Smooth muscle cell (in vitro differentiated cells): ENCODE results near the gene FCRL4. TPM values are rescaled to one million over a fixed set of nuclear protein-coding genes. Genes with fewer than 3 reads are reported as not detected.

Source experiments
- DNase-seq: peaks from one replicate; lab custom pipeline; 2025; ENCODE audit not compliant: unreplicated experiment; lab: John Stamatoyannopoulos, UW
- H2AFZ ChIP-seq: fragments of 200-600 bp; sonication (generic); 2 replicates; pipeline ENCODE4 v1.6.0; 2016; ENCODE audit warnings: antibody characterized with exemption, low read depth, mild to moderate bottlenecking
- H3F3A ChIP-seq: fragments of 200-600 bp; sonication (generic); 2 replicates; pipeline ENCODE4 v1.6.0; 2017; ENCODE audit warnings: antibody characterized with exemption, low read depth
- H3K27ac ChIP-seq: fragments of 200-600 bp; sonication (generic); 2 replicates; pipeline ENCODE4 v1.5.1; 2016; ENCODE audit warnings: low read depth, mild to moderate bottlenecking
- H3K27me3 ChIP-seq: fragments of 200-600 bp; sonication (generic); 2 replicates; pipeline ENCODE4 v1.6.1; 2016; ENCODE audit warnings: low read depth, mild to moderate bottlenecking
- H3K36me3 ChIP-seq: fragments of 200-600 bp; sonication (generic); 2 replicates; pipeline ENCODE4 v1.5.1; 2016; ENCODE audit warnings: low read depth
- H3K4me1 ChIP-seq: fragments of 200-600 bp; sonication (generic); 2 replicates; pipeline ENCODE4 v1.5.1; 2016; ENCODE audit warnings: low read depth
- H3K4me2 ChIP-seq: fragments of 200-600 bp; sonication (generic); 2 replicates; pipeline ENCODE4 v1.6.0; 2016; ENCODE audit warnings: mild to moderate bottlenecking
- H3K4me3 ChIP-seq: fragments of 200-600 bp; sonication (generic); 2 replicates; pipeline ENCODE4 v1.5.1; 2016; ENCODE audit warnings: mild to moderate bottlenecking
- H3K79me2 ChIP-seq: fragments of 200-600 bp; sonication (generic); 2 replicates; pipeline ENCODE4 v1.6.0; 2016; ENCODE audit warnings: low read depth, mild to moderate bottlenecking
- H3K9ac ChIP-seq: fragments of 200-600 bp; sonication (generic); 2 replicates; pipeline ENCODE4 v1.6.0; 2016; ENCODE audit warnings: low read depth
- H3K9me3 ChIP-seq: fragments of 200-600 bp; sonication (generic); replicated peaks from 2 replicates; pipeline ENCODE4 v1.5.1; 2016; ENCODE audit warnings: low read depth
- H4K20me1 ChIP-seq: fragments of 200-600 bp; sonication (generic); 2 replicates; pipeline ENCODE4 v1.6.0; 2016; ENCODE audit warnings: low read depth
- CTCF ChIP-seq: fragments of 200-600 bp; sonication (generic); IDR thresholded peaks from 2 replicates; pipeline ENCODE4 v1.5.1; 2017; ENCODE audit warnings: borderline replicate concordance, mild to moderate bottlenecking, antibody characterized with exemption; ENCODE audit not compliant: insufficient read depth, poor library complexity, severe bottlenecking
- WGBS: methylation state at CpG from one replicate; pipeline ENCODE4 v1.1.7; 2016; ENCODE audit warnings: low lambda C conversion rate; 5-methylcytosine and 5-hydroxymethylcytosine counted together
- polyA plus RNA-seq: library from polyadenylated mRNA; unstranded; fragments of >200 nt; fragmentation: Nextera tagmentation; extraction: Ambion mirVana; gene quantifications from 2 replicates; pipeline ENCODE4 v1.2.1, GENCODE V29; 2016
- total RNA-seq: library from RNA; depleted of rRNA; stranded (reverse); fragments of >200 nt; gene quantifications from 2 replicates; pipeline ENCODE4 v1.2.3, GENCODE V29; 2014

Gene FCRL4
- total and polyA plus RNA-seq, 2 experiments from 2014 or later, result not detected

GRCh38 chr1:157532569-157532968 lies 65.3 kb downstream of the FCRL4 start:
- no peaks in the 10 kb centered on the region for H3F3A ChIP-seq
- no peaks in the 10 kb centered on the region for H3K27me3 ChIP-seq
- H3K36me3 ChIP-seq, result no peaks in the 10 kb centered on the region
- no peak overlapping the region for H3K27ac ChIP-seq
- H3K4me1 ChIP-seq, result no peaks in the 10 kb centered on the region
- DNase-seq, result no peak
- H3K4me2 ChIP-seq, result no peak overlapping the region
- TF ChIP-seq CTCF, result no peak
- H2AFZ ChIP-seq, result no peak overlapping the region
- WGBS, result 86% methylated on average over 3 of the region's 3 CpGs
- H3K9ac ChIP-seq, result no peak overlapping the region
- no peaks in the 10 kb centered on the region for H3K9me3 ChIP-seq
- no peaks in the 10 kb centered on the region for H4K20me1 ChIP-seq
- H3K79me2 ChIP-seq, result no peaks in the 10 kb centered on the region
- H3K4me3 ChIP-seq, result no peak overlapping the region

DNA sequence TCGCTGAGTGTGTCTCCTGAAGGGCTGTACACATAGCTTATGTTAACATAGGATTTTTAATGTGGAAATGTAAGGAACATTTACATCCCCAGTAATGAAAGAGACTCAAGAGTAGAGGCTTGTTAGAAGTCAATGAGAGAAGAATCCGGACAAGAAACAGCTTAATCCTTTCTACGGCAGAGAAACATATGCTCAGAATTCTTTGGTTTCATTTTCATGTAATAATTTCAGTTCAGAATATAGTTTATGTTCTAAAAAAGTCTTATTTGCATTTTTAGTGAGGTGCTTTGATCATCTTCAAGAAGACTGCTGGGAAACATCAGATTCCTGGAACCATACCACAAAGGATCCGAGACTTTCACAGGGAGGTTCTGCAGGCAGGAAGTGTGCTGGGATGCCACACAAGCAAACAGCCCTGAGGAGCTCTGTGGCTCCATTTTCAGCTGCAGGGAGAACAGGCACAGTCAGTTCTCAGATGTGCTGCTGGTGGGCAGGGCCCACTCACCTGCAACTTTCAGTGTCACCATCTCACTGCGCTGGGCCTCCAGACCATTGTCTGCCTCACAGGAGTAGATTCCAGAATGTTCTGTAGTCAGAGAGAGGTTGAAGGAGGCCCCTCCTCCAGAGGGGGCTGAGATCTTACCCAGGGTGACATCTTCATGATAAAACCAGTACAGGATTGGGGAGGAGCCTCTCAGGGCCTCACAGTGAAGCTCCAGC lies 74.0 kb downstream of the FCRL4 start:
- 91% methylated on average over 5 of the region's 5 CpGs for WGBS
- no peak for TF ChIP-seq CTCF
- Histone ChIP-seq H3K4me2 (no peak overlapping the region), H3F3A (no peaks in the 10 kb centered on the region), H3K9ac (no peak overlapping the region), H3K4me1 (no peaks in the 10 kb centered on the region), H3K36me3 (no peaks in the 10 kb centered on the region), H3K4me3 (no peak overlapping the region), H3K79me2 (no peaks in the 10 kb centered on the region), H3K27ac (no peak overlapping the region), H4K20me1 (no peaks in the 10 kb centered on the region), H2AFZ (no peak overlapping the region), H3K9me3 (no peaks in the 10 kb centered on the region), H3K27me3 (no peaks in the 10 kb centered on the region)
- no peak for DNase-seq

Other genes starting within 250 kb of the FCRL4 start
- gene FCRL5, start 45.6 kb downstream of the FCRL4 start, total RNA-seq, result not detected in 2 replicates
- not detected in 2 replicates for gene FCRL5, start 45.6 kb downstream of the FCRL4 start, polyA plus RNA-seq
- not detected in 2 replicates for gene FCRL3, start 102.7 kb upstream of the FCRL4 start, total RNA-seq
- not detected in 2 replicates for gene FCRL3, start 102.7 kb upstream of the FCRL4 start, polyA plus RNA-seq
- gene FCRL2, start 179.0 kb upstream of the FCRL4 start, total RNA-seq, result not detected in 2 replicates
- gene FCRL2, start 179.0 kb upstream of the FCRL4 start, polyA plus RNA-seq, result not detected in 2 replicates
- not detected in 2 replicates for gene FCRL1, start 222.0 kb upstream of the FCRL4 start, total RNA-seq
- not detected in 2 replicates for gene FCRL1, start 222.0 kb upstream of the FCRL4 start, polyA plus RNA-seq
- gene CD5L, start 243.7 kb upstream of the FCRL4 start, total RNA-seq, result not detected in 2 replicates
- not detected in 2 replicates for gene CD5L, start 243.7 kb upstream of the FCRL4 start, polyA plus RNA-seq